GM19043 (cell line): ENCODE data around the gene ANGPTL8.

Source experiments
- ATAC-seq: cut with Tn5 transposase; IDR thresholded peaks from one replicate; pipeline ENCODE4 v1.9.1; 2021; ENCODE audit warnings: low read depth; ENCODE audit not compliant: unreplicated experiment

Gene ANGPTL8, protein sequence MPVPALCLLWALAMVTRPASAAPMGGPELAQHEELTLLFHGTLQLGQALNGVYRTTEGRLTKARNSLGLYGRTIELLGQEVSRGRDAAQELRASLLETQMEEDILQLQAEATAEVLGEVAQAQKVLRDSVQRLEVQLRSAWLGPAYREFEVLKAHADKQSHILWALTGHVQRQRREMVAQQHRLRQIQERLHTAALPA

DNA sequence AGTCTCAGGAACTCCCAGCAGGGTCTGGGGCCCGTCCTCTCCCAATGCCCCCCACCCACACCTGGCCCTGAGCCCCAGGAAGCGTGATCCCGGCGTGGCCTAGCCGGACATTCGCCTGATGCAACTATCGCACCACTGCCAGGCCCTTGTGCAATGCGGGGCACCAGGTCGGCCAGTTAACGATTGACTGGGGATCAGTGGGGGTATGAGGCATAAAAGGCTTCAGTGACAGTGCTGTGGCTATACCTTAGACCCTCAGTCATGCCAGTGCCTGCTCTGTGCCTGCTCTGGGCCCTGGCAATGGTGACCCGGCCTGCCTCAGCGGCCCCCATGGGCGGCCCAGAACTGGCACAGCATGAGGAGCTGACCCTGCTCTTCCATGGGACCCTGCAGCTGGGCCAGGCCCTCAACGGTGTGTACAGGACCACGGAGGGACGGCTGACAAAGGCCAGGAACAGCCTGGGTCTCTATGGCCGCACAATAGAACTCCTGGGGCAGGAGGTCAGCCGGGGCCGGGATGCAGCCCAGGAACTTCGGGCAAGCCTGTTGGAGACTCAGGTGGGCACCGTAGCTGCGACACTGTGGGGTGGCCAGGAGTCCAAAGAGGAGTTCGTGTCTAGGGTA lies at the start of gene ANGPTL8:
Gene ANGPTL8 (plus strand): TSS at position 243 of the 624 bp plus-strand sequence. CDS start 19 bp downstream, at position 262.
- no peak for ATAC-seq

DNA sequence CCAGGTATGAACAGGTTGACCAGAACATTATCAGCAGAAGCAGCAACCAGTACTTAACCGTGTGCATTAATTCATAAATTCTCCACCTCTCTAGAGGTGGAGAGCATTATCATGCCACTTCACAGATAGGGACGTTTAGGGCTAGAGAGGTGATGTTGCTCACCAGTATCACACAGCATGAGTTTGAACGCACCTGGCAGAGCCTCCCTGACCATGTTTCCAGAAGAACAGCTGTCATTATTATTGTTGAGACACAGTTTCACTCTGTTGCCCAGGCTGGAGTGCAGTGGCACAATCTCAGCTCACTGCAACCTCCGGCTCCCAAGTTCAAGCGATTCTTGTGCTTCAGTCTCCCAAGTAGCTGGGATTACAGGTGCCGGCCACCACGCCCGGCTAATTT lies 48.9 kb upstream of the ANGPTL8 start:
- no peak for ATAC-seq

DNA sequence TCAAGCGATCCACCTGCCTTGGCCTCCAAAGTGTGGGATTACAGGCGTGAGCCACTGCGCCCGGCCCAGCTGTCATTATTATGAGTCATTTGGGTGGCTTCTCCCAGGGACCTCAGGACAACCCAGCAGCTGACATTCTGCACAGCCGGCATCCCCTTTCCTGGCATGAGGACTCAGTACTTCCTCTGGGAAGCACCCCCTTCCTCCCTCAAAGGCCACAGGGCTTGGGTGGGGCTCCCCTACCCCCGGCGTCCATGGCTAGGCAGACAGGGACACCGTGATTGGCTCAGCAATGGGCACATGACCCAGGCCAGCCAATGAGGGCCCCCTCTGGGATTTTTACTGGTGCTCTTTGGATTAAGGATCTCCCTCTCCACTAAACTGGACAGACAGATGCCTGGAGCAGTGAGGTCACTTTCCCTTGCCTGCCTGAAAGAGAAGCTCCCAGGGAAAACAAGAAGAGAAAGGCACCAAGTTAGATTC lies 48.1 kb upstream of the ANGPTL8 start:
- ATAC-seq = no peak

DNA sequence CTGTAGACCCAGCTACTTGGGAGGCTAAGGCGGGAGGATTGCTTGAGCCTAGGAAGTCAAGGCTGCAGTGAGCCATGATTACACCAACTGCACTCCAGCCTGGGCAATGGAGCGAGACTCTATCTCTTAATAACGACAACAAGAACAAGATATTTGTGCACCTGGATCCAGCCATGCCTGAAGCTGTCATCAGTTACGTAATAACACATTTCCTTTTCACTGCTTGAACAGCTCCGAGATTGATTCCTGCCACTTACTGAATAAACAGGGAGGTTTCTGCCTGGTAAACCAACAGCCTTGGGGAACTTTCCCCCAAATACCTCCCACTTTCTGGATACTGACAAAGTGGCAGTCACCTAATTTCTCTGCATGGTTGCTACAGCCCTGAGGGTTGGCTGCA lies 47.5 kb upstream of the ANGPTL8 start:
- ATAC-seq = no peak

DNA sequence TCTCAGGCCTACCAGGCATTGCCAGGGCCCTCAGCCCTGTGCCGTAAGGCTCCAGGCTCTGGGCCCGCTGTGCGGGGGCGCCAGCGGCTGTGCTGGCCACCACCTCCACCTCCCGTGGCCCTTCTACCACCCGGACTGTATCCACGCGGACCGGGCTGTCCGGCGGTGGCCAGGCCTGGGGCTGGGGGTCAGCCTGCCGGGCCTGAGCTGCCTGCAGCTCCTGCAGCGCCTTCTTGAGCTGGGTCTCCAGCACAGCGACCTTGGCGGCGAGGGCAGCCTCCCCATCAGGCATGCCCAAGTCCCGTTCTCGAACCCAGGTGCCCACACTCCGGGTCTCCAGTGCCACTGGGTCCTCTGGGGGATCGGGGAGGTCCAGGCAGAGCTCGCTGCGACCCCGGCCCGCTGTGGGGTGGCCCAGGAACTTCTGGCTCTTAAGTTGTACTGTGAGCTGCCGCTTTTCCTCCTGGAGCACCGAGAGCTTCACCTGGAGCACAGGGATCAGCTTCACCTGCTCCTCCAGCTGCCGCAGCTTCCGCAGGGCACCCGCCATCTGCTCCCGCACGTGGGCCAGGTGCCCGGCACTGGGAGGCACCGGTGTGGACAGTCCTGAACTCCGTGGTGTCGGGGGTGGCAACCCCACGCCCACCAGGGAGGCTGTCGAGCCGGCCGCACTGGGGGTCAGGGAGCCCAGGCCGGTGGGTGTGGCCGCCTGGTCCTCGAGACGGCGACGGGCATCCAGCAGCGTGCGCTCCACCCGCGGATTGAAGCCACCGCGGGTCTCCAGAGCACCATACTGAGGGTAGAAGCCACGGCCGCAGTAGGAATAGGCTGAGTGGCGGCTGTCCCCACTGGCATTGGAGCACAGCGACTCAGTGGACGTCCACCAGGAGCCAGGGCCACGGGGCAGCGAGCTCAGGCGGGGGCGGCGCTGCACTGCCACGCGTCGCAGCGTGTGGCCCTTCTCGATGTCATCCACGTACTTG lies 46.2 kb upstream of the ANGPTL8 start:
- no peak for ATAC-seq

DNA sequence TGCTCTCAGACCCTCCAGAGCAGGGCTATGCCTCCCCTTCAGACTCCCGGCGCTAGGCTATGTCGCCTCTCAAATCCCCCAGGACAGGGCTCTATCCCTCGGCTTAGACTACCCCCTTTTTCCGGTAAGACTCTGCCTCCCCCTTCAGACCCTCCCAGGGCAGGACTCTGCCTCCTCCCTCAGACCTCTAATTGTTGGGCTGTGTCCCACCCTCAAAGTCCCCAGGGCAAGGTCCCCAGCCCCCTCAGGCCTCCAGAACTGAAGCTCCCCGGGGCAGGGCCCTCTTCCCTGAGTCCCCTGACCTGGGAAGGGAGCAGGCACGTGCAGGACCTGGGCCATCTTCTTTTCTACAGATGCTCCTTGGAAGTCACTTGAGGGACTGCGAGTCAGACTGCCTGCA lies 45.2 kb upstream of the ANGPTL8 start:
- ATAC-seq = no peak

DNA sequence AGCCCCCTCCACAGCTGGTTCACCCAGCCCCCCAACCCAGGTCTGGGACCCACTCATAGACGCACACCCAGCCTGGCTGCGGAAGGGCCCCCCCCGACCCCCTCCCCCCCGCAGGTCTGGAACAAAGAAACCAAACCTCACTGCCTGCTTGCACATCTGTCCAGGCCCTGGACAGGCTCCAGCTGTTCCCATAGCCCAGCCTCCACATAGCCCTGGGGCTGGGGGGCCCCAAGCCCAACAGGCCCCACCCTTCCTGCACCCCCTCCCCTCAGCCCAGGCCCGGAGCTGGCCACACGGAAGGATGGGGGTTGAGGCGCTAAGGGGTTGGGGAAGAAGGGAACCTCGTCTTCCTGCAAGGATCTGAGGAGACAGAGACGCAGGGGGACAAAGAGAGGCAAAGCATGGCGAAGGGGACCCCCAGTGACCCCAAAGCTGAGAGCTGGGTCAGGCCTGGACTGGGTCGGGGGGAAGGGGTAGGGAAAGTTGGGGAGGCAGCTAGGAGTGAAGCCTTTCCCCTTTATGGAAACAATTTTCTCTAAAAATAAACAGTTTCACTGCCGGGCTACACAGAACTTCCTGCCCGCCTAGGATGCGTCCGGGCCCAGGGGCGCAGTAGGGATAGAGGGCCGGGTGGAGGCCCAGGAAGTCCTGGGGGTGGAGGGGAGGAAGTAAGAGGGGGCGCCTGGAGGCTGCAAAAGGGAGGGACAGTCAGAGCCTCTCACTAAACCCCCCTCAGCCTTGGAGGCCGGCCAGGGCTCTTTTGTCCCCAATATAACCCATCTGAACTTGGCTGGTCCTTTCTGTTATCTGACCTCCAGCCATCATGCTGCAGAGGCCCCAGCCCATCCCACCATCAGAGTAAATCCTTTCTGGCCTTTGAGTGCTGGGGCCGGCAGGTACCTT lies 44.5 kb upstream of the ANGPTL8 start:
- ATAC-seq = no peak

DNA sequence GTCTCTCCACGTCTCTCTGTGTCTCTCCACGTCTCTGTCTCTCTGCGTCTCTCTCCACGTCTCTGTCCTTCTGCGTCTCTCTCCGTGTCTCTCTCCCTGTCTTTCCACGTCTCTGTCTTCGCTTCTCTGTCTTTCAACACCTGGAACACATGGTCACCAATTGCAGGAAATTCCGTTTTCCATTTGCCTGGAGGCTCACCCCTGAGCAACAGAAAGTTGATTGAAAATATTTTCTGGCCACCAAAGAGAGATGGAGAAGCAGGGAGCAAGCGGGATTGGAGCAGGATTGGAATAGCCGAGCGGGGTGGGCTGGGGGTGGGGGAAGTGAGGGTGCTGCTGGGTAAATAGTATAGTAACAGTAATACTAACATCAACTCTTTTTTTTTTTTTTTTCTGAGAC lies 43.7 kb upstream of the ANGPTL8 start:
- no peak for ATAC-seq

DNA sequence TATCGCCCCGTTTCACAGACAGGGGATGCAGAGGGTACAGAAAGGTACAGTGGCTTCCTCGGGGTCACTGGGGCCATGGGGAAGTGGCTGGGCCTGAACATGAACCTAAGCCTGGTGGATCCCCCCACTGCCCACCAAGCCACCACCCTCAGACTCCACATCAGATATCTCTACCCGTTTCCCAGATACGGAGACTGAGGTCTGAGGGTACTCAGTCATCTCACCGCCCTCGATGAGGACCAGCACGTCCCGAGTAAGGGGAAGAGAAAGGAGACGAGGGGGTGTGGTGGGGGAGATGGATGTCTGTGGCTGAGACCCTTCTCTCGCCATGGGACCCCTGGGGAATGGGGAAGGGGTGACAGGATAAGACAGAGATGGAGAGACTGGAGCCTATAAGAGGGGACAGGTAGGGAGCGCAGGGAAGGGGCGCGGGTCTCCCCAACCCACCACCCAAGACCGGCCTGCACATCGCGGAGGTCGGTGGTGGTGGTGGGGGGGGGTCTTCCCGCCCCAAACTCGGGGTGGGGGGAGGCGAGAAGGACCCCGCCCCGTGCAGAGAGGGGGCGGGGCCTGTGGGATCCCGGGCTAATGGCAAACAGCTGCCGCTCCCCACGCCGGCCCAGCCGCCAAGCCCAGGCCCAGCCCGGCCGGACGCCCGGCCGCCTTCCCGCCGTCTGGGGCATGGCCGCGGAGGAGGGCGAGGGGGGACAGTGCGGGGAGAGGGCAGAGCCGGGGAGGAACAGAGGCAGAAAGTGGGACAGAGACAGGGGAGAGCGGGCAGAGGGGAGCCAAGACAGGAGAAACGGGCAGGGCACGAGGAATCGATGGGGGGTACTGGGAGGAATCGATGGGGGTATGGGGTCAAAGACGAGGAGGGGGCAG lies 42.8 kb upstream of the ANGPTL8 start:
- no peak for ATAC-seq

DNA sequence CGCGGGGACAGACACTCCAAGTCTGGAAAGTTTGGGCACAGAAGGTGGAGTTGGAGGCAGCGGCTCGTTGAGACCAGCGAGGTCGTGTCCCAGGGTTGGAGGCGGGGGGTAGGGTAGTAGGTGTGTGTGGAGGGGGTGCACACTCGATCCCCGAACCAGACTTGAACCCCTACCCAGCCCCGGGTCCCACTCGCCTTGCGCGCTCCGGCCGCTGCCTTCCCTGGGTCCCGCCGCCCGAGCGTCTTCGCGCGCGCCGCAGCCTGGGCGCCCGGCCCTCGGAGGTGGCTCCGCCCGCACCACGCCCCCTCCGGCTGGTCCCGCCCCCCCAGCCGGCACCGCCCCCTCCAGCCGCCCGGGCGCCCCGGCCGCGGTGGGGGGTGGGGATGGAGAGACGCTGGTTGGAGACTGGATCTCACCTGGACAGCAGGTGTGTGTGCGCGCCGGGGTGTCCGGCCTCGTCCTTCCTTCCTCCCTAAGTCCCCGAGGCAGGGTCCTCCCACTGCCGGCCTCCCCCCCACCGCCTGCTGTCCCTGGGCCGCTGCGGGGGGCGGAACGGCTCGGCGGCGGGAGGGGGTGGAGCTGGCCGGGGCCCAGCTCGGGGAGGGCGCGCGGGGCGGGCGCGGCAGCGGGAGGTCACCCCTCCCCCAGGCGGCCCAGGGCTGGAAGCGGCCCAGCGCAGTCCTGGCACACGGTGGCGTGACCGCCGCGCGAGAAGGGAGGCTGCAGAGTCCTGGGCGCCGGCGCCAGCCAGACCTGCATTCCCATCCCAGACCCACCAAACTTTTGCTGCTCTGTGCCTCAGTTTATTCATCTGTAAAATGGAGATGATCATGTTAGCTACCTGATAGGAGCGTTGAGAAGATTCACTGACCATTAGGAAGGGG lies 41.9 kb upstream of the ANGPTL8 start, which contains the start of gene KANK2:
Gene KANK2 (minus strand): TSS at position 255 of the 884 bp plus-strand sequence. CDS start 3,034 bp downstream, outside the sequence.
- ATAC-seq = peak; percentile 78

DNA sequence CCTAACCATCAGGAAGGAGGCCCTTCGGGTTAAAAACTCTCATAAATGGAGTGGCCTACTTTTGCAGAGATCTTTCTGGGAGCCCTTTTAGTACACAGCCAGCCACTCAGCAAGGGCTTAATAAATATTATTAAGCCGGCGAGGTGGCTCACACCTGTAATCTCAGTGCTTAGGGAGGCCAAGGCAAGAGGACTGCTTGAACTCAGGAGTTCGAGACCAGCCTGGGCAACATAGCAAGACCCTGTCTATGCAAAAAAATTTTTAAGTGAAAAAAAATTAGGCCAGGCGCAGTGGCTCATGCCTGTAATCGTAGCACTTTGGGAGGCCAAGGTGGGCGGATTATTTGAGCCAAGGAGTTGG lies 41.3 kb upstream of the ANGPTL8 start:
- ATAC-seq = no peak

DNA sequence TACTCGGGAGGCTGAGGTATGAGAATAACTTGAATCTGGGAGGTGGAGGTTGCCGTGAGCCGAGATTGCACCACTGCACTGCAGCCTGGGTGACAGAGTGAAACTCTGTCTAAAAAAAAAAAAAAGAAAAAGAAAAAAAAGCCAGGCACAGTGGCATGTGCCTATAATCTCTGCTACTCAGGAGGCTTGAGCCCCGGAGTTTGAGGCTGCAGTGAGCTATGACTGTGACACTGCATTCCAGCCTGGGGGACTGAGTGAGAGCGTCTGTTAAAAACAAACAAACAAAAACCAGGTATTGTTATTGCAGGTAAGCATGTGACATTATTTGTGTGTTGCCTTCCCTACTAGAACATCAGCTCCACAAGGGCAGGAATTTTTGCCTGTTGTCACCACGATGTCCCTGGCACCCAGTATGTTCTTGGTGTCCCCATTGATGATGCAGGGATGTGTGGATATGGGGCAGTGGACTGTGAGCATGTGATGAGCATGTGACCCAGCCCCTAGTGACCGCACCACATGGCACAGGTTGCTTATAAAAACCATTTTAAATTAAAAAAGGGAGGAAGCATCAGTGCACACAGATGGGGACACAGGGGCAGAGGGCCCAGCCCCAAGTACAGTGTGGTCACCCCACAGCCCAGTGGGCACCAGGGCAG lies 40.5 kb upstream of the ANGPTL8 start:
- ATAC-seq = no peak

DNA sequence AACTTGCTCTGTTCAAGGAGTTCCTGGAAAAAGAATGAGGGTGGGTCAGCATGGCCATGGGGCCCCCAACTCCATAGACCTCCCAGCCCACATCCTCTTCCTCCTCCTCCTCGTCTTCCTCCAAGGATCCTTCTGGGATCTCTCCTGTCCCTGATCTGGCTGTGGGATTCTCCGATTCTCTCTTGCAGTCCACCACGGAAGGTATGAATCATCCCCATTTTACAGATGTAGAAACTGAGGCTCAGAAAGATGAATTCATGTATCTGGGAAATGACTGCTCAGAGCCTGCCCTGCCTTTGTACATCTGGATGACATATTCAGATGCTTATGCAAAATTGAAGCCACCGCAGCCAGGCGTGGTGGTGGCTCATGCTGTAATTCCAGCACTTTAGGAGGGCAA lies 39.9 kb upstream of the ANGPTL8 start:
- ATAC-seq = no peak

DNA sequence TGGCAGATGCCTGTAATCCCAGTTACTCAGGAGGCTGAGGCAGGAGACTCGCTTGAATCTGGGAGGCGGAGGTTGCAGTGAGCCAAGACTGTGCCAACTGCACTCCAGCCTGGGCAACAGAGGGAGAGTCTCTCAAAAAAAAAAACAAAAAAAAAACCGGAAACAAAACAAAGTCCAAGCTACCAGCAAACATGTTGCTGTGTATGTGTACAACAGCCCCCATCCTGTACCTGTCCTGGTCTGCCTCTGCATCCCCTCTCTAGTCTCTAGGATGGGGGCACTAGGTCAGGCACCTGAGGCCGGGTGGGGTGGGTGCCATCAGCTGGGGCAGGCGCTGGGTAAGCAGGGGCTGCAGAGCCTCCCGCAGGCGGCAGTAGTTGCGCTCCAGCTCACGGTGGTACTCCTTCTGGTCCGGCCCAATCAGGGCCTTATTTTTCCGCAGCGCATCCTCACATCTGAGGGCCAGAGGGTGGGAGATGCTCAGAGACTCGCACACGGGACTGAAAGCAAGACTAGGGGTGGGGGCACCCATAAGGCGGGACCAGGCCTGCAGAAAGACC lies 39.3 kb upstream of the ANGPTL8 start:
- ATAC-seq = no peak

DNA sequence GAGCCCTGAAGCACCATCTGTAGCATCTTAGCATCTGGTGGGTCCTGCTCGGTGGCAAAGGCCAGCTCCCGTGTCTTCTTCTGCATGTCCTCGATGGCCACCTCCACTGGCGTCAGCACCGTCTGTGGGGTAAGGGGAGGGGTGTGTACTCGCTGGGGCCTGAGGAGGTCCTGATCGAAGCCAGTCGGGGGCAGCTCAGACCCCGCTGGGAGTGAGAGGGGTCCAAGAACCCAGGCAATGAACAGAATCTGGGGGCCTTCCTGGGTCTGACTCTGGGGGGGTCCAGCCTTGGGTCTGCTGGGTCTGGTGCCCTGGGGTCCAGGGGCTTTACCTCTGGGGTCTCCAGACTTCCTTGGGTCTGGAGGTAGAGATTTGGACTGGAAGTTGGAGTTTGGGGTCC lies 38.5 kb upstream of the ANGPTL8 start:
- ATAC-seq = no peak

DNA sequence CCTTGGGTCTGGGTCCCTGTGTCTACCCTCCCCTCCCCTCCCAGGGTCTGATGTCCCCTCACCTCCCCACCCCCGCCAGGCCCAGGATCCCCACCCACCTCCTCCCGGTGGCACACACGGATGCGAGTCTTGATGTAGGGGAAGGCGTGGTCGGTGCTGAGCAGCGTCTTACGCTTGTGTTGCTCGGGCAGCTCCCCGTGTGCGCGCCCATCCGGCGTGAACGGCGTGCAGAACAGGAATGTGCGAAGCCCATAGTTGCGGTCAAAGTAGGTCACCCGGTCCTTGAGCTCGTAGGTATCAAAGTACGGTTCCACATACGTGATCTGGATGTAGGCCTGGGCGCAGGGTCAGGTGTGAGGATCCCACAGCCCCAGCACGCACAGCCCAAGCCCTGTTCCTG lies 37.6 kb upstream of the ANGPTL8 start:
- no peak for ATAC-seq

DNA sequence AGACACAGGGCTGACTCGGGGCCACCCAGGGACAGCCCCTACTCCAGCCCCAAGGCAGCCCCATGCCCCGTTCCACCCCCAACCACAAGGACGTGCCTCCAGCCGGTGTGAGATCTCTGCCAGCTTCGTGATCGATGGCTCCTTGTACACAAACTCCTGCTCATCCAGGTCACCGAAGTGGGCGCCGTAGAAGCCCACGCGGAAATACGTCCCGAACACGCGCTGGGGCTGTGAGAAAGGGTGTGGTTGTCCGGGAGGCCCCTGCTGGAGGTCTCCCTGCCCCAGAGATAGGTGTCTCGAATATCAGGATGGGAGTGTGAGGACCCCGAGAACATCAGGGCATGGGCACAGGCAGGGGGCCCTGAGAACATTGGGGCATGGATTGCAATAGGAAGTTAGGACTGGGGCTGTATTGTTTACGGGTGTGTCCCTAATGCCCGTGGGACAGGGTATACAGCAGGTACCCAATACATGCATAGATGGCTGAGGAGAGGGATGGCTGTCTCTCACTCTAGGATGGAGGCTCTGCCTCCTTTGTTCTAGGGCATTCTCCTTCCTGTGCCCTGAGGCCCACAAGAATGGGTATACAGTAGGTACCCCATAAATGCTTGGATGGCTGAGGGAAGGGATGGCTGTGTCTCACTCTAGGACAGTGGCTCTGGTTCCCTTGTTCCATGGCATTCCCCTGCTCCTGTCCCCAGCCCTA lies 36.8 kb upstream of the ANGPTL8 start:
- no peak for ATAC-seq
